Mesenchymal stem cell (in vitro differentiated cells and primary cell): ENCODE results near the gene CDKN2A.
A peak's percentile ranks its signal among the peaks of the same experiment; 100 is the strongest.

ENCODE experiments used
- DNase-seq: peaks from one replicate; pipeline ENCODE4 v3.0.0-alpha.2; 2013
- H2AFZ ChIP-seq: one replicate; pipeline ENCODE4 v1.6.1; 2013; ENCODE audit warnings: low read depth, mild to moderate bottlenecking, control low read depth, inconsistent platforms, low read length, moderate library complexity
- H2AK5ac ChIP-seq: 2 replicates; pipeline ENCODE4 v1.6.1; 2013; ENCODE audit warnings: low read length, moderate library complexity, mild to moderate bottlenecking, inconsistent platforms; ENCODE audit not compliant: severe bottlenecking
- H2BK120ac ChIP-seq: one replicate; pipeline ENCODE4 v1.6.1; 2013; ENCODE audit warnings: low read depth, mild to moderate bottlenecking, inconsistent platforms, low read length, moderate library complexity
- H2BK12ac ChIP-seq, 2 experiments: one replicate each; pipeline ENCODE4 v1.6.1; 2013; ENCODE audit warnings: inconsistent platforms in 2 of 2, low read length in 2 of 2, mild to moderate bottlenecking in 2 of 2, moderate library complexity in 2 of 2, control low read depth in 1 of 2
- H2BK15ac ChIP-seq: one replicate; pipeline ENCODE4 v1.6.1; 2013; ENCODE audit warnings: mild to moderate bottlenecking, low read depth, inconsistent platforms; ENCODE audit not compliant: poor library complexity, severe bottlenecking
- H2BK5ac ChIP-seq: 2 replicates; pipeline ENCODE4 v1.6.1; 2013; ENCODE audit warnings: low read depth, mild to moderate bottlenecking, low read length, control low read depth, inconsistent platforms; ENCODE audit not compliant: poor library complexity, severe bottlenecking
- H3K14ac ChIP-seq, 2 experiments: one replicate each; pipeline ENCODE4 v1.6.1; 2013; ENCODE audit warnings: inconsistent platforms in 2 of 2, low read length in 2 of 2, control low read depth in 1 of 2, mild to moderate bottlenecking in 1 of 2, moderate library complexity in 1 of 2
- H3K18ac ChIP-seq, 2 experiments: one replicate each; pipeline ENCODE4 v1.6.1; 2013; ENCODE audit warnings: inconsistent platforms in 2 of 2, low read length in 2 of 2, control low read depth in 1 of 2, low read depth in 1 of 2, mild to moderate bottlenecking in 1 of 2
- H3K23ac ChIP-seq, 2 experiments: one replicate each; pipeline ENCODE4 v1.6.1; 2013; ENCODE audit warnings: inconsistent platforms in 2 of 2, low read length in 2 of 2, mild to moderate bottlenecking in 2 of 2, moderate library complexity in 2 of 2, control low read depth in 1 of 2
- H3K27ac ChIP-seq: 2 replicates; pipeline ENCODE4 v1.5.1; 2013; ENCODE audit warnings: mild to moderate bottlenecking, moderate library complexity, low read length, control low read depth, inconsistent platforms; ENCODE audit not compliant: poor library complexity, severe bottlenecking
- H3K27me3 ChIP-seq, 2 experiments: 2 replicates each; pipeline versions ENCODE4 v1.6.1 to v1.7.0; 2013; ENCODE audit warnings: low read length in 2 of 2, mild to moderate bottlenecking in 2 of 2, moderate library complexity in 2 of 2, control low read depth in 1 of 2, inconsistent platforms in 1 of 2; ENCODE audit not compliant: control insufficient read depth in 1 of 2, insufficient read depth in 1 of 2
- H3K36me3 ChIP-seq, 2 experiments: 2 replicates each; pipeline versions ENCODE4 v1.6.1 to v1.7.0; 2013; ENCODE audit warnings: low read length in 2 of 2, control low read depth in 1 of 2, inconsistent platforms in 1 of 2, low read depth in 1 of 2, mild to moderate bottlenecking in 1 of 2; ENCODE audit not compliant: insufficient read depth in 2 of 2, control insufficient read depth in 1 of 2
- H3K4ac ChIP-seq, 2 experiments: one replicate each; pipeline ENCODE4 v1.6.1; 2013; ENCODE audit warnings: inconsistent platforms in 2 of 2, low read length in 2 of 2, mild to moderate bottlenecking in 2 of 2, moderate library complexity in 2 of 2, control low read depth in 1 of 2, low read depth in 1 of 2
- H3K4me1 ChIP-seq: 2 replicates; pipeline ENCODE4 v1.6.1; 2013; ENCODE audit warnings: low read depth, low read length, control low read depth; ENCODE audit not compliant: control insufficient read depth, insufficient read depth
- H3K4me2 ChIP-seq: 2 replicates; pipeline ENCODE4 v1.6.1; 2013; ENCODE audit warnings: low read length, mild to moderate bottlenecking, inconsistent platforms; ENCODE audit not compliant: poor library complexity, severe bottlenecking
- H3K4me3 ChIP-seq, 2 experiments: 2 replicates each; pipeline versions ENCODE4 v1.5.1 to v1.7.0; 2013; ENCODE audit warnings: low read length in 2 of 2, mild to moderate bottlenecking in 2 of 2, control low read depth in 1 of 2, low read depth in 1 of 2; ENCODE audit not compliant: insufficient read depth in 1 of 2
- H3K79me1 ChIP-seq: replicated peaks from 2 replicates; pipeline ENCODE4 v1.6.1; 2013; ENCODE audit warnings: mild to moderate bottlenecking, control low read depth, low read length, inconsistent platforms; ENCODE audit not compliant: poor library complexity, severe bottlenecking
- H3K9ac ChIP-seq: 2 replicates; pipeline ENCODE4 v1.7.0; 2013; ENCODE audit warnings: mild to moderate bottlenecking, low read length, moderate library complexity
- H3K9me3 ChIP-seq: 2 replicates; pipeline ENCODE4 v1.7.0; 2013; ENCODE audit warnings: mild to moderate bottlenecking, low read length; ENCODE audit not compliant: control insufficient read depth
- H4K8ac ChIP-seq: one replicate; pipeline ENCODE4 v1.6.1; 2013; ENCODE audit warnings: inconsistent platforms, mild to moderate bottlenecking, low read length, moderate library complexity
- H4K91ac ChIP-seq: one replicate; pipeline ENCODE4 v1.6.1; 2013; ENCODE audit warnings: mild to moderate bottlenecking, low read length, inconsistent platforms
- WGBS: methylation state at CpG from one replicate; pipeline ENCODE4 v1.1.7; 2013; ENCODE audit warnings: mixed read lengths; 5-methylcytosine and 5-hydroxymethylcytosine counted together

CDKN2A gene

GRCh38 chr9:21991072-21991959 is 2.9 kb downstream of the CDKN2A start:
- no peak overlapping the region for H3K14ac ChIP-seq
- H3K36me3 ChIP-seq, result peaks cover 0 to 5% of the 10 kb centered on the region in 2 experiments
- H3K4me1 ChIP-seq, result peaks cover 14% of the 10 kb centered on the region
- no peak overlapping the region for H3K4ac ChIP-seq
- H2BK5ac ChIP-seq, result no peak overlapping the region
- no peaks in the 10 kb centered on the region for H3K9me3 ChIP-seq
- no peak overlapping the region for H4K91ac ChIP-seq
- H3K9ac ChIP-seq, result peak overlapping the region; percentile 44
- H2BK120ac ChIP-seq, result no peak overlapping the region
- H2AFZ ChIP-seq, result no peak overlapping the region
- no peak overlapping the region for H4K8ac ChIP-seq
- no peak overlapping the region for H2AK5ac ChIP-seq
- no peak for DNase-seq
- no peak overlapping the region for H2BK15ac ChIP-seq
- H3K27me3 ChIP-seq, result no peaks in the 10 kb centered on the region
- peak overlapping the region in 1 of 2 experiments; percentile 73 for H3K4me3 ChIP-seq
- H3K18ac ChIP-seq, result no peak overlapping the region
- 76% methylated on average over 5 of the region's 5 CpGs for WGBS
- H3K23ac ChIP-seq, result no peak overlapping the region
- no peak overlapping the region for H3K27ac ChIP-seq
- H2BK12ac ChIP-seq, result no peak overlapping the region
- H3K4me2 ChIP-seq, result peak overlapping the region; percentile 29
- peaks cover 14% of the 10 kb centered on the region for H3K79me1 ChIP-seq

- H4K8ac ChIP-seq, result peak overlapping the region; percentile 83
- H3K79me1 ChIP-seq, result peaks cover 11% of the 10 kb centered on the region
- peak overlapping the region in 1 of 2 experiments; percentile 59 for H3K4ac ChIP-seq
- no peak overlapping the region for H2BK12ac ChIP-seq
- peak overlapping the region; percentile 44 for H3K9ac ChIP-seq
- H4K91ac ChIP-seq, result peak overlapping the region; percentile 44
- 19% methylated on average over 35 of the region's 35 CpGs for WGBS
- H2BK120ac ChIP-seq, result no peak overlapping the region
- H3K4me3 ChIP-seq, result peak overlapping the region; percentile 33 to 73
- DNase-seq, result no peak
- peak overlapping the region; percentile 10 for H2AFZ ChIP-seq
- H3K23ac ChIP-seq, result peak overlapping the region in 1 of 2 experiments; percentile 53
- no peak overlapping the region for H3K27ac ChIP-seq
- H2BK5ac ChIP-seq, result no peak overlapping the region
- no peaks in the 10 kb centered on the region for H3K27me3 ChIP-seq
- H3K9me3 ChIP-seq, result no peaks in the 10 kb centered on the region
- H3K4me1 ChIP-seq, result peaks cover 9% of the 10 kb centered on the region
- peak overlapping the region; percentile 73 for H2AK5ac ChIP-seq
- H3K36me3 ChIP-seq, result peaks cover 0 to 5% of the 10 kb centered on the region in 2 experiments
- peak overlapping the region; percentile 64 for H3K4me2 ChIP-seq
- no peak overlapping the region for H2BK15ac ChIP-seq
- H3K14ac ChIP-seq, result no peak overlapping the region
- H3K18ac ChIP-seq, result peak overlapping the region; percentile 1 to 35
Measured at GRCh38 chr9:21989440-21990189, 4.6 kb downstream of the CDKN2A start.

- H3K9me3 ChIP-seq, result no peaks in the 10 kb centered on the region
- H3K4me1 ChIP-seq, result peaks cover 9% of the 10 kb centered on the region
- no peak overlapping the region for H2BK120ac ChIP-seq
- H3K27ac ChIP-seq, result no peak overlapping the region
- 33% methylated on average over 5 of the region's 9 CpGs for WGBS
- no peak overlapping the region for H3K23ac ChIP-seq
- no peak overlapping the region for H3K18ac ChIP-seq
- peak overlapping the region; percentile 94 for H3K9ac ChIP-seq
- H3K4me3 ChIP-seq, result peak overlapping the region in 1 of 2 experiments; percentile 73
- no peak overlapping the region for H2AFZ ChIP-seq
- no peak overlapping the region for H4K91ac ChIP-seq
- H2BK15ac ChIP-seq, result no peak overlapping the region
- H3K14ac ChIP-seq, result no peak overlapping the region
- H2BK12ac ChIP-seq, result no peak overlapping the region
- H3K36me3 ChIP-seq, result peaks cover 0 to 5% of the 10 kb centered on the region in 2 experiments
- peak overlapping the region; percentile 3 for H3K4me2 ChIP-seq
- peaks cover 9% of the 10 kb centered on the region for H3K79me1 ChIP-seq
- no peak overlapping the region for H2AK5ac ChIP-seq
- H3K4ac ChIP-seq, result no peak overlapping the region
- H3K27me3 ChIP-seq, result no peaks in the 10 kb centered on the region
- no peak overlapping the region for H4K8ac ChIP-seq
- no peak overlapping the region for H2BK5ac ChIP-seq
- no peak for DNase-seq
Measured at GRCh38 chr9:21988056-21988990, 5.9 kb downstream of the CDKN2A start.
